Muscle of leg (tissue), 11 donors: Measurements from ENCODE around the gene ADTRP. TPM values are rescaled to one million over a fixed set of nuclear protein-coding genes. Genes with fewer than 3 reads are reported as not detected.
A peak's percentile ranks its signal among the peaks of the same experiment; 100 is the strongest.
"Not testable (repeated sequence)": the region's sequence is repeated elsewhere in the genome, so short reads cannot be mapped to it uniquely, and the experiment has no call there.

Experiments used
- DNase-seq: peaks from one replicate; pipeline ENCODE4 v3.0.0; 2013
- H3K27ac ChIP-seq: one replicate; pipeline ENCODE4 v1.5.1; 2013; ENCODE audit warnings: mild to moderate bottlenecking, low read length, control low read depth
- H3K27me3 ChIP-seq: one replicate; pipeline ENCODE4 v1.6.1; 2013; ENCODE audit warnings: low read length; ENCODE audit not compliant: control insufficient read depth, insufficient read depth
- H3K36me3 ChIP-seq: one replicate; pipeline ENCODE4 v1.6.1; 2013; ENCODE audit warnings: low read length; ENCODE audit not compliant: control insufficient read depth, insufficient read depth
- H3K4me1 ChIP-seq: one replicate; pipeline ENCODE4 v1.6.1; 2013; ENCODE audit warnings: low read length; ENCODE audit not compliant: control insufficient read depth, insufficient read depth
- H3K4me3 ChIP-seq: one replicate; pipeline ENCODE4 v1.5.1; 2013; ENCODE audit warnings: low read length, control low read depth
- H3K9me3 ChIP-seq: replicated peaks from 2 replicates; pipeline ENCODE4 v1.6.1; 2013; ENCODE audit warnings: low read depth, low read length; ENCODE audit not compliant: control insufficient read depth
- WGBS: methylation state at CpG from one replicate; pipeline ENCODE4 v1.1.5; 2013; ENCODE audit warnings: missing lambda C conversion rate; ENCODE audit not compliant: insufficient coverage; 5-methylcytosine and 5-hydroxymethylcytosine counted together
- polyA plus RNA-seq, 8 donors: library from polyadenylated mRNA; unstranded; fragments of 120-200 nt; gene quantifications; one replicate each; pipeline versions ENCODE4 v1.2.1 to v1.2.3, GENCODE V29; 2013; ENCODE audit warnings: inconsistent platforms in 1 of 8, low replicate concordance in 1 of 8; ENCODE audit not compliant: insufficient read length in 8 of 8, insufficient read depth in 1 of 8
- total RNA-seq: library from RNA; stranded (reverse); fragments of 120-200 nt; gene quantifications from one replicate; pipeline ENCODE4 v1.2.4, GENCODE V29; 2013

The ADTRP gene
- total and polyA plus RNA-seq, 9 donors: 0.12 to 2.3 (median 0.71) TPM

- H3K27ac ChIP-seq: no peak overlapping the region
- peaks cover 14% of the 10 kb centered on the region for H3K4me1 ChIP-seq
- no peaks in the 10 kb centered on the region for H3K9me3 ChIP-seq
- H3K4me3 ChIP-seq: no peak overlapping the region
- DNase-seq: peak; percentile 44
- 29% methylated on average over 4 of the region's 5 CpGs for whole genome bisulfite sequencing
- H3K27me3 ChIP-seq: no peaks in the 10 kb centered on the region
- H3K36me3 ChIP-seq: no peaks in the 10 kb centered on the region
These were observed 76.0 kb downstream of the ADTRP start for GRCh38 chr6:11702500-11703130.

GRCh38 chr6:11702089-11702488, 76.5 kb downstream of the ADTRP start:
- Histone ChIP-seq H3K4me3 (no peak overlapping the region), H3K27me3 (no peaks in the 10 kb centered on the region), H3K36me3 (no peaks in the 10 kb centered on the region), H3K4me1 (peaks cover 13% of the 10 kb centered on the region), H3K27ac (no peak overlapping the region), H3K9me3 (no peaks in the 10 kb centered on the region)
- DNase-seq: no peak
- 93% methylated on average over 2 of the region's 4 CpGs for WGBS

GRCh38 chr6:11701573-11701972, 77.0 kb downstream of the ADTRP start:
- Histone ChIP-seq H3K4me3 (no peak overlapping the region), H3K9me3 (no peaks in the 10 kb centered on the region), H3K27ac (no peak overlapping the region), H3K36me3 (no peaks in the 10 kb centered on the region), H3K27me3 (no peaks in the 10 kb centered on the region), H3K4me1 (peaks cover 13% of the 10 kb centered on the region)
- WGBS: 94% methylated on average over 4 of the region's 6 CpGs
- no peak for DNase-seq

GRCh38 chr6:11700118-11700718, 78.4 kb downstream of the ADTRP start:
- Histone ChIP-seq H3K4me1 (peaks cover 9% of the 10 kb centered on the region), H3K4me3 (no peak overlapping the region), H3K9me3 (no peaks in the 10 kb centered on the region), H3K27me3 (no peaks in the 10 kb centered on the region), H3K27ac (no peak overlapping the region), H3K36me3 (no peaks in the 10 kb centered on the region)
- DNase-seq: peak; percentile 87
- 83% methylated on average over 1 of the region's 2 CpGs for WGBS

GRCh38 chr6:11699576-11699975, 79.0 kb downstream of the ADTRP start:
- Histone ChIP-seq H3K4me1 (peaks cover 9% of the 10 kb centered on the region), H3K9me3 (no peaks in the 10 kb centered on the region), H3K36me3 (no peaks in the 10 kb centered on the region), H3K4me3 (no peak overlapping the region), H3K27ac (no peak overlapping the region), H3K27me3 (no peaks in the 10 kb centered on the region)
- DNase-seq: no peak
- WGBS: no CpG with 5 or more reads among the region's 1 CpG

- WGBS: 70% methylated on average over 3 of the region's 4 CpGs
- H3K27ac ChIP-seq: no peak overlapping the region
- H3K27me3 ChIP-seq: no peaks in the 10 kb centered on the region
- no peak overlapping the region for H3K4me3 ChIP-seq
- H3K36me3 ChIP-seq: no peaks in the 10 kb centered on the region
- no peak for DNase-seq
- no peaks in the 10 kb centered on the region for H3K4me1 ChIP-seq
- peaks cover 6% of the 10 kb centered on the region for H3K9me3 ChIP-seq
These were observed 85.9 kb downstream of the ADTRP start for GRCh38 chr6:11692451-11693376.

GRCh38 chr6:11689847-11690246, 88.8 kb downstream of the ADTRP start:
- H3K4me3 ChIP-seq: no peak overlapping the region
- WGBS: no CpG with 5 or more reads among the region's 3 CpGs
- H3K36me3 ChIP-seq: no peaks in the 10 kb centered on the region
- peaks cover 6% of the 10 kb centered on the region for H3K9me3 ChIP-seq
- H3K27ac ChIP-seq: no peak overlapping the region
- no peaks in the 10 kb centered on the region for H3K27me3 ChIP-seq
- no peaks in the 10 kb centered on the region for H3K4me1 ChIP-seq
- DNase-seq: no peak

GRCh38 chr6:11689400-11689799, 89.2 kb downstream of the ADTRP start:
- H3K27me3 ChIP-seq: not testable (repeated sequence)

GRCh38 chr6:11688425-11688709, 90.2 kb downstream of the ADTRP start:
- Histone ChIP-seq H3K36me3 (no peaks in the 10 kb centered on the region), H3K4me1 (no peaks in the 10 kb centered on the region), H3K27me3 (no peaks in the 10 kb centered on the region), H3K9me3 (peaks cover 6% of the 10 kb centered on the region), H3K27ac (no peak overlapping the region), H3K4me3 (no peak overlapping the region)
- no CpG with 5 or more reads among the region's 1 CpG for WGBS
- DNase-seq: peak; percentile 55

More at GRCh38 chr6:11689400-11689799, 89.2 kb downstream of the ADTRP start:
- not testable (repeated sequence) for DNase-seq, H3K4me3 ChIP-seq, H3K9me3 ChIP-seq, H3K36me3 ChIP-seq, H3K4me1 ChIP-seq, H3K27ac ChIP-seq
- no CpG with 5 or more reads among the region's 1 CpG for WGBS

GRCh38 chr6:11685481-11686093, 93.0 kb downstream of the ADTRP start:
- H3K9me3 ChIP-seq: peaks cover 5% of the 10 kb centered on the region
- no peaks in the 10 kb centered on the region for H3K4me1 ChIP-seq
- no peak for DNase-seq
- no peak overlapping the region for H3K4me3 ChIP-seq
- H3K27ac ChIP-seq: no peak overlapping the region
- 80% methylated on average over 1 of the region's 3 CpGs for WGBS
- no peaks in the 10 kb centered on the region for H3K27me3 ChIP-seq
- H3K36me3 ChIP-seq: no peaks in the 10 kb centered on the region
